Measurements from ENCODE around the gene HDHD5. TPM values are rescaled to one million over a fixed set of nuclear protein-coding genes. Genes with fewer than 3 reads are reported as not detected.

Gene HDHD5
- total RNA-seq, 1 experiment from 2014 or later, result 68.4 TPM

DNA sequence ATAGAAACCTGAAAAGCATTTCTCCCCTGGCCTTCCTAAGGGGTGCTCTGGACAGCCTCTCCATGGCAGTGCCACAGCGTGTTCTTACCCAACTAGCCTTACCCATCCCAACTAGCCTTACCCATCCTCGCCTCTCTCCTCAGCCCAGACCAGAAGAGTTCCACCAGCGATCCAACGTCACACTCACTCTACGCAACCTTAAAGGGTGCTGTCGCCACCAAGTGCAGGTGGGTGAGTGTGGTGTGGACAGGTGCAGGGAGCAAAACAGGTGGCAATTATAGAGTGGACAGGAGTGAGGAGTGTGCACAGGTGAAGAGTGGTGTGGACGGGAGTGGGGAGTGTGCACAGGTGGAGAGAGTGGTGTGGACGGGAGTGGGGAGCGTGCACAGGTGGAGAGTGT is 55.7 kb downstream of the HDHD5 start:
- Histone ChIP-seq H3K9ac (ENCODE audit: extremely low read depth, insufficient read length, low read length) (no peak overlapping the region), H3K56ac (ENCODE audit: insufficient read length, low read depth, low read length) (no peak overlapping the region), H2BK120ac (ENCODE audit: low read depth, low read length, poor library complexity, severe bottlenecking) (no peak overlapping the region), H2AK5ac (ENCODE audit: insufficient read length, low read length) (no peak overlapping the region), H4K91ac (ENCODE audit: insufficient read length, low read depth, low read length) (no peak overlapping the region), H4K5ac (ENCODE audit: insufficient read length, low read depth, low read length) (no peak overlapping the region), H3K23me2 (ENCODE audit: insufficient read length, low read depth, low read length, poor library complexity, severe bottlenecking) (no peaks in the 10 kb centered on the region), H2AFZ (ENCODE audit: low read length) (no peak overlapping the region), H3K4ac (ENCODE audit: low read depth, low read length) (no peak overlapping the region), H4K8ac (replicated peaks; ENCODE audit: insufficient read length, low read depth, low read length) (no peak overlapping the region), H3K18ac (ENCODE audit: insufficient read length, low read depth, low read length) (no peak overlapping the region), H3K79me1 (ENCODE audit: insufficient read depth, low read depth, low read length, poor library complexity, severe bottlenecking) (no peaks in the 10 kb centered on the region), H3K14ac (ENCODE audit: insufficient read depth, low read length) (no peak overlapping the region; the same call in 1 of the 2 replicates), H3K4me1 (ENCODE audit: insufficient read depth, low read length) (no peaks in the 10 kb centered on the region), H3K23ac (ENCODE audit: insufficient read length, low read depth, low read length) (no peak overlapping the region), H3T11ph (ENCODE audit: low read length) (no peak overlapping the region), H2BK5ac (ENCODE audit: insufficient read length, low read length) (no peak overlapping the region), H3K79me2 (ENCODE audit: insufficient read depth, low read length) (no peaks in the 10 kb centered on the region), H2BK12ac (ENCODE audit: insufficient read length, low read depth, low read length) (no peak overlapping the region), H3K27ac (ENCODE audit: insufficient read length, low read depth, low read length) (no peak overlapping the region), H2BK20ac (ENCODE audit: low read depth, low read length, poor library complexity, severe bottlenecking) (no peak overlapping the region), H3K4me2 (ENCODE audit: insufficient read depth, insufficient read length, low read length) (no peak overlapping the region), H2BK15ac (ENCODE audit: low read depth, low read length) (no peak overlapping the region), H4K20me1 (ENCODE audit: control insufficient read depth, insufficient read depth, insufficient read length) (no peaks in the 10 kb centered on the region), H3K27me3 (ENCODE audit: insufficient read depth, low read length) (no peaks in the 10 kb centered on the region), H3K9me3 (ENCODE audit: control insufficient read depth, low read depth, low read length) (no peaks in the 10 kb centered on the region)
- TF ChIP-seq, protein P1, sequence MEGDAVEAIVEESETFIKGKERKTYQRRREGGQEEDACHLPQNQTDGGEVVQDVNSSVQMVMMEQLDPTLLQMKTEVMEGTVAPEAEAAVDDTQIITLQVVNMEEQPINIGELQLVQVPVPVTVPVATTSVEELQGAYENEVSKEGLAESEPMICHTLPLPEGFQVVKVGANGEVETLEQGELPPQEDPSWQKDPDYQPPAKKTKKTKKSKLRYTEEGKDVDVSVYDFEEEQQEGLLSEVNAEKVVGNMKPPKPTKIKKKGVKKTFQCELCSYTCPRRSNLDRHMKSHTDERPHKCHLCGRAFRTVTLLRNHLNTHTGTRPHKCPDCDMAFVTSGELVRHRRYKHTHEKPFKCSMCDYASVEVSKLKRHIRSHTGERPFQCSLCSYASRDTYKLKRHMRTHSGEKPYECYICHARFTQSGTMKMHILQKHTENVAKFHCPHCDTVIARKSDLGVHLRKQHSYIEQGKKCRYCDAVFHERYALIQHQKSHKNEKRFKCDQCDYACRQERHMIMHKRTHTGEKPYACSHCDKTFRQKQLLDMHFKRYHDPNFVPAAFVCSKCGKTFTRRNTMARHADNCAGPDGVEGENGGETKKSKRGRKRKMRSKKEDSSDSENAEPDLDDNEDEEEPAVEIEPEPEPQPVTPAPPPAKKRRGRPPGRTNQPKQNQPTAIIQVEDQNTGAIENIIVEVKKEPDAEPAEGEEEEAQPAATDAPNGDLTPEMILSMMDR (conservative IDR thresholded peaks at IDR 0.05), result no peak
- H3K4me3 Mint-ChIP-seq, result no peak overlapping the region; a peak in 1 of 5 replicates
- peaks cover 3 to 6% of the 10 kb centered on the region in 2 experiments; a peak in 3 of 4 replicates for H3K4me1 Mint-ChIP-seq
- H3K9me3 Mint-ChIP-seq, result no peaks in the 10 kb centered on the region; a peak in 1 of 5 replicates
- DNase-seq, result no peak
- no peak overlapping the region; a peak in 2 of 7 replicates for H3K27ac Mint-ChIP-seq
- no peaks in the 10 kb centered on the region for H3K27me3 Mint-ChIP-seq (ENCODE audit: low read depth)
- WGBS (ENCODE audit: extremely low coverage, insufficient read length, low lambda C conversion rate), result no CpG with 5 or more reads among the region's 9 CpGs
- peaks cover 4 to 42% (median 21%) of the 10 kb centered on the region in 3 experiments; a peak in 5 of 7 replicates for H3K36me3 Mint-ChIP-seq (ENCODE audit: insufficient read depth in 1 of 3, low read depth in 3 of 3)
